Kidney tubule cell (primary cell): ENCODE results near the gene NID1.
"Not testable (repeated sequence)": the region's sequence is repeated elsewhere in the genome, so short reads cannot be mapped to it uniquely, and the experiment has no call there.

ENCODE experiments used
- DNase-seq: peaks from one replicate; pipeline ENCODE4 v3.0.0-alpha.2; 2018; ENCODE audit warnings: low spot score

NID1 gene

GRCh38 chr1:235968831-235969230 lies 96.1 kb downstream of the NID1 start:
- no peak for DNase-seq

- DNase-seq, result not testable (repeated sequence)
Observed at GRCh38 chr1:235966134-235966533, 98.8 kb downstream of the NID1 start.

- no peak for DNase-seq
Observed at GRCh38 chr1:235960809-235961208, 104.1 kb downstream of the NID1 start.

GRCh38 chr1:235958021-235958420 lies 106.9 kb downstream of the NID1 start:
- no peak for DNase-seq

- no peak for DNase-seq
Observed at GRCh38 chr1:235955777-235956176, 109.1 kb downstream of the NID1 start.

GRCh38 chr1:235954306-235955283 lies 110.3 kb downstream of the NID1 start:
- peak; percentile 34 for DNase-seq

GRCh38 chr1:235953801-235954200 lies 111.1 kb downstream of the NID1 start:
- DNase-seq, result peak; percentile 72

GRCh38 chr1:235952950-235953615 lies 111.8 kb downstream of the NID1 start:
- peak; percentile 16 for DNase-seq

GRCh38 chr1:235951661-235952060 lies 113.2 kb downstream of the NID1 start:
- no peak for DNase-seq

- no peak for DNase-seq
Observed at GRCh38 chr1:235950318-235950717, 114.6 kb downstream of the NID1 start.

GRCh38 chr1:235948774-235949427 lies 116.0 kb downstream of the NID1 start:
- DNase-seq, result no peak

- DNase-seq, result no peak
Observed at GRCh38 chr1:235947989-235948388, 116.9 kb downstream of the NID1 start.

- DNase-seq, result peak; percentile 6
Observed at GRCh38 chr1:235946571-235946981, 118.3 kb downstream of the NID1 start.

GRCh38 chr1:235945775-235946570 lies 118.9 kb downstream of the NID1 start:
- no peak for DNase-seq

- DNase-seq, result peak; percentile 30
Observed at GRCh38 chr1:235943581-235944114, 121.2 kb downstream of the NID1 start.

- no peak for DNase-seq
Observed at GRCh38 chr1:235942979-235943575, 121.8 kb downstream of the NID1 start.

GRCh38 chr1:235942625-235942934 lies 122.3 kb downstream of the NID1 start:
- DNase-seq, result no peak

GRCh38 chr1:235941876-235942624 lies 122.8 kb downstream of the NID1 start:
- DNase-seq, result no peak

GRCh38 chr1:235940285-235940684 lies 124.6 kb downstream of the NID1 start:
- no peak for DNase-seq

GRCh38 chr1:235939480-235939775 lies 125.5 kb downstream of the NID1 start:
- DNase-seq, result no peak
